ENCODE data around the gene EVL. TPM values are rescaled to one million over a fixed set of nuclear protein-coding genes. Genes with fewer than 3 reads are reported as not detected.

Gene EVL
- total and polyA plus RNA-seq, 2 donors (not counting 3 experiments of a cell fraction or from before 2014, with no cell fraction given), result 34.6 to 62.5 TPM

DNA sequence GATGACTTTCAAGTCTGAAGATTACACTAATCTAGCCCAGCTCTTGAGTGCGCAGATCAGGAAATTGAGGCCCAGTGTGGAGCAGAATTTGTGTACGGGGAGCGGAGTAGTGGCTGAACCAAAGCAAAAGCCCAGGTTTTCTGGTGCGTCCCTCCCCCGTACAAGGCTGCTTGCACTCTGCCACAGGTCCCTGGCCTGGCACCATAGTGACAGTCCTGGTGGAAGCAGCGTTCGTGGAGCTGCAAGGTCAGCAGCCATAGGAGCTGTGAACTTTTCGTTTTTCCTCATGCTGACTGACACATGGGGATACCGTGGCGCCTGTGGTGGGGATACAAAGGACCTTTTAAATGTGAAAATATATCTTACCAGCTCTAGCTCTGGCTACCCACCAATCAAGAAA is 1.7 kb downstream of the EVL start:
- intact Hi-C loops (cut with micrococcal nuclease), result no loop called here
- Histone ChIP-seq H3K9me1 (replicated peaks; ENCODE audit: control insufficient read depth, extremely low read depth, insufficient read depth, low read length) (no peaks in the 10 kb centered on the region), H3K4me1 (ENCODE audit: control insufficient read depth, extremely low read depth, insufficient read depth, low read length) (peaks cover 13% of the 10 kb centered on the region), H3K27me3 (ENCODE audit: control insufficient read depth in 2 of 2, insufficient read depth in 2 of 2, low read length in 2 of 2) (no peaks in the 10 kb centered on the region), H4K20me1 (replicated peaks; ENCODE audit: control insufficient read depth, extremely low read depth, insufficient read depth, low read length) (no peaks in the 10 kb centered on the region), H3K9ac (replicated peaks; ENCODE audit: extremely low read depth, insufficient read depth, low read length) (no peak overlapping the region), H3K27ac (ENCODE audit: insufficient read depth, low read depth, low read length) (no peak overlapping the region), H3K4me3 (replicated peaks in 1 of 3; ENCODE audit: insufficient read depth in 1 of 3, low read depth in 1 of 3, low read length in 3 of 3) (no peak overlapping the region), H3K36me3 (ENCODE audit: control insufficient read depth in 2 of 2, extremely low read depth in 1 of 2, insufficient read depth in 2 of 2, low read length in 2 of 2) (no peaks in the 10 kb centered on the region), H3K4me2 (ENCODE audit: insufficient read depth, low read length) (no peak overlapping the region), H3K79me2 (ENCODE audit: control insufficient read depth, insufficient read depth, low read length) (no peaks in the 10 kb centered on the region), H2AFZ (ENCODE audit: low read depth, low read length) (no peak overlapping the region), H3K9me3 (replicated peaks; ENCODE audit: control insufficient read depth, insufficient read depth, low read length) (no peaks in the 10 kb centered on the region)
- TF ChIP-seq MYC (IDR thresholded peaks at IDR 0.05; ENCODE audit: low read depth, low read length), result no peak
- TF ChIP-seq FOS (IDR thresholded peaks at IDR 0.05; ENCODE audit: borderline replicate concordance, insufficient read depth, low read length), result no peak
- TF ChIP-seq POLR2A (IDR thresholded peaks at IDR 0.05; ENCODE audit: low read depth, low read length), result no peak
- TF ChIP-seq, protein P1, sequence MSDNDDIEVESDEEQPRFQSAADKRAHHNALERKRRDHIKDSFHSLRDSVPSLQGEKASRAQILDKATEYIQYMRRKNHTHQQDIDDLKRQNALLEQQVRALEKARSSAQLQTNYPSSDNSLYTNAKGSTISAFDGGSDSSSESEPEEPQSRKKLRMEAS (IDR thresholded peaks at IDR 0.05; ENCODE audit: insufficient read depth, insufficient read length), result no peak
- TF ChIP-seq, protein P2, sequence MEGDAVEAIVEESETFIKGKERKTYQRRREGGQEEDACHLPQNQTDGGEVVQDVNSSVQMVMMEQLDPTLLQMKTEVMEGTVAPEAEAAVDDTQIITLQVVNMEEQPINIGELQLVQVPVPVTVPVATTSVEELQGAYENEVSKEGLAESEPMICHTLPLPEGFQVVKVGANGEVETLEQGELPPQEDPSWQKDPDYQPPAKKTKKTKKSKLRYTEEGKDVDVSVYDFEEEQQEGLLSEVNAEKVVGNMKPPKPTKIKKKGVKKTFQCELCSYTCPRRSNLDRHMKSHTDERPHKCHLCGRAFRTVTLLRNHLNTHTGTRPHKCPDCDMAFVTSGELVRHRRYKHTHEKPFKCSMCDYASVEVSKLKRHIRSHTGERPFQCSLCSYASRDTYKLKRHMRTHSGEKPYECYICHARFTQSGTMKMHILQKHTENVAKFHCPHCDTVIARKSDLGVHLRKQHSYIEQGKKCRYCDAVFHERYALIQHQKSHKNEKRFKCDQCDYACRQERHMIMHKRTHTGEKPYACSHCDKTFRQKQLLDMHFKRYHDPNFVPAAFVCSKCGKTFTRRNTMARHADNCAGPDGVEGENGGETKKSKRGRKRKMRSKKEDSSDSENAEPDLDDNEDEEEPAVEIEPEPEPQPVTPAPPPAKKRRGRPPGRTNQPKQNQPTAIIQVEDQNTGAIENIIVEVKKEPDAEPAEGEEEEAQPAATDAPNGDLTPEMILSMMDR (IDR thresholded peaks at IDR 0.05; ENCODE audit: extremely low read depth in 1 of 2, insufficient read depth in 1 of 2, low read depth in 1 of 2, low read length in 2 of 2), result no peak
- TF ChIP-seq GATA2 (IDR thresholded peaks at IDR 0.05; ENCODE audit: insufficient read depth, insufficient read length, low read depth, low read length), result no peak
- TF ChIP-seq EZH2 (IDR thresholded peaks at IDR 0.05; ENCODE audit: borderline replicate concordance, low read depth, low read length, severe bottlenecking), result no peak
- TF ChIP-seq JUN (IDR thresholded peaks at IDR 0.05; ENCODE audit: borderline replicate concordance, insufficient read depth, insufficient read length, low read depth), result no peak
- no peak for TF ChIP-seq POLR2AphosphoS5 (IDR thresholded peaks at IDR 0.05; ENCODE audit: insufficient read depth, low read depth, low read length)
- ChIA-PET CTCF (interaction anchor here (1.1 to 1.9 kb wide), 3 partner anchors 11 to 46 kb away, joined by 3 to 4 read pairs (median 3); no protein-coding TSS in a partner anchor), POLR2A (no interaction called here)
- dilution Hi-C loops (cut with MboI; ENCODE audit: extremely low pct_ligation_motif_present, low sequenced_read_pairs), result no loop called here
- FAIRE-seq, result no peak
- DNase-seq (ENCODE audit: low read depth, low spot score), result no peak
- no TSS peak for BruUV-seq (replicated peaks)

Measured in endothelial cell of umbilical vein (primary cell).